Mononuclear cell (primary cell): ENCODE results near the gene CBR1. TPM values are rescaled to one million over a fixed set of nuclear protein-coding genes. Genes with fewer than 3 reads are reported as not detected.
"Not testable (repeated sequence)": the region's sequence is repeated elsewhere in the genome, so short reads cannot be mapped to it uniquely, and the experiment has no call there.

Source experiments
- H3K27me3 ChIP-seq: 2 replicates; pipeline ENCODE4 v1.6.0; 2011; ENCODE audit warnings: low read length, control low read depth; ENCODE audit not compliant: insufficient read depth
- H3K4me1 ChIP-seq: 2 replicates; pipeline ENCODE4 v1.5.1; 2011; ENCODE audit warnings: mild to moderate bottlenecking, low read length, control low read depth; ENCODE audit not compliant: insufficient read depth
- H3K4me3 ChIP-seq: 2 replicates; pipeline ENCODE4 v1.5.1; 2011; ENCODE audit warnings: mild to moderate bottlenecking, low read length, moderate library complexity
- H3K9me3 ChIP-seq: 2 replicates; pipeline ENCODE4 v1.5.1; 2011; ENCODE audit warnings: low read depth, mild to moderate bottlenecking, control low read depth, low read length
- total RNA-seq: library from RNA; depleted of rRNA; stranded (reverse); fragments of >200 nt; gene quantifications from one replicate; pipeline ENCODE4 v1.2.3, GENCODE V29; 2012

CBR1 gene
- total RNA-seq, 1 donor, result 6.4 TPM

DNA sequence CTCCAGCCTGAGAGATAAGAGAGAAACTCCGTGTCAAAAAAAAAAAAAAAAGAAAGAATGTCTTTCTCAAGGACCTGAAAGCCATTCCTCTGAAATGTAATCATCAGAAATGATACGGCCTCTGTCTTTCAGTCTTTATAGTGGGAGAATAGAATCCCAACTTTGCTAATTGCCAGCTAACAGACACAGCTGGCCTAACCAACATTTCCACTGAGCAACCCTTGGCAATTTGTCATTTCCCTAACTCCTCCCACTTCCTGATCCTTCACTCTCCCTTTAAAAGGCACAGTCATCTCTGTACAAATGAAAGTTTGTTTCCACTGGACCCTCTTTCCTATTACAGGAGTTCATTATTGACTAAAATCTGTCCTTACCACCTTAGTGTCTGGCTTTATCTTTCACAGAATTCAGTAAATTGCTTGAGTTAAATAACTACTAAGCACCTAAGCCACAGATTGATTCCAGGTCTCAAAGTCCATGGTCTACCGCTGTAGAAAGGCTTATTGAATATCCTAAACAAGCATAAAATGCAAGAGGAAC is 4.3 kb upstream of the CBR1 start:
- H3K27me3 ChIP-seq, result no peaks in the 10 kb centered on the region
- H3K9me3 ChIP-seq, result no peaks in the 10 kb centered on the region
- H3K4me1 ChIP-seq, result peaks cover 24% of the 10 kb centered on the region
- no peak overlapping the region for H3K4me3 ChIP-seq

DNA sequence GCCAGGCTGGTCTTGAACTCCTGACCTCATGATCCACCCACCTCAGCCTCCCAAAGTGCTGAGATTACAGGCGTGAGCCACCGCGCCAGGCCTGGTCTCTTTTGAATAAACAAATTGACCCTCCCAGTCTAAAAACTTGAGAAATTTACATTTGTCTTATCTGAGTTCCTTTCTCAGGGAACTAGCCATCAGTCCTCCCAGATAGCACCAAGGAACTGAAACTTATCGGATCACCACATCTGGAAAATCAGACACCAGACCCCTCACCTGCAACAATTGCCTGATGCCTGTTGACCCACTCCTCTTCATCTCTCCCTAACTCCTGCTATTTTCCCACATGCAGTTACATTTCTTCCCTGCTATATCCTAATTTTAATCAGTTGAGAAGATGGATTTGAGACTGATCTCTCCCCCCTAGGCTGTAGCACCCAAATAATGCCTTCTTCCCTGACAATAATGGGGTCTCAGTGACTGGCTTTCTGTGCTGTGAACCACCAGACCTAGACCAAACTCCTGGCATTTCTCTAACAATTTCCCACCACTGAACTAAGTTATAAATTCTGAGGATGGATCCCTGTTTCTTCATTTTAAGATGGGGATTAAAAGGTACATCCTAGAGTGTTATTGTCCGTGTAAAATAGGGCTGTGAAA is 951 bp upstream of the CBR1 start:
- Histone ChIP-seq H3K27me3 (no peaks in the 10 kb centered on the region), H3K9me3 (no peaks in the 10 kb centered on the region), H3K4me3 (no peak overlapping the region), H3K4me1 (peaks cover 26% of the 10 kb centered on the region)

DNA sequence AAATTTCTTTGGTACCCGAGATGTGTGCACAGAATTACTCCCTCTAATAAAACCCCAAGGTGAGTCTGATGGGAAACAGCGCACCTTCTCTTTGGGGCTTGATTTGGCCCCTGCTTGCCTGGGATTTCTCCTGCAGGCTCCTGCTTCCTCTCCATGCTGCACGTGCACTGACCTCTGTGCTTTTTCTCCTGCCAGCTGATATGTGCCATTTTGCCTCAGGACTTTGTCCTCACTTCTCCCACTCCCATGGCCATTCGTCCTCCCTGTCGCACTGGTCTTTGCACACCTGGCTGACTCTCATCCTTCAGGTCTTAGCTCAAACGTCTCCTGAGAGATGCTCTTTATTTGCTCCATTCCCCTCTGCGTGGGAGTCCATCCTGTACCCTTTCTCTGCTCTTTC is 1.2 kb downstream of the CBR1 start:
- H3K4me1 ChIP-seq, result peaks cover 20% of the 10 kb centered on the region
- no peaks in the 10 kb centered on the region for H3K9me3 ChIP-seq
- H3K27me3 ChIP-seq, result no peaks in the 10 kb centered on the region
- H3K4me3 ChIP-seq, result no peak overlapping the region

DNA sequence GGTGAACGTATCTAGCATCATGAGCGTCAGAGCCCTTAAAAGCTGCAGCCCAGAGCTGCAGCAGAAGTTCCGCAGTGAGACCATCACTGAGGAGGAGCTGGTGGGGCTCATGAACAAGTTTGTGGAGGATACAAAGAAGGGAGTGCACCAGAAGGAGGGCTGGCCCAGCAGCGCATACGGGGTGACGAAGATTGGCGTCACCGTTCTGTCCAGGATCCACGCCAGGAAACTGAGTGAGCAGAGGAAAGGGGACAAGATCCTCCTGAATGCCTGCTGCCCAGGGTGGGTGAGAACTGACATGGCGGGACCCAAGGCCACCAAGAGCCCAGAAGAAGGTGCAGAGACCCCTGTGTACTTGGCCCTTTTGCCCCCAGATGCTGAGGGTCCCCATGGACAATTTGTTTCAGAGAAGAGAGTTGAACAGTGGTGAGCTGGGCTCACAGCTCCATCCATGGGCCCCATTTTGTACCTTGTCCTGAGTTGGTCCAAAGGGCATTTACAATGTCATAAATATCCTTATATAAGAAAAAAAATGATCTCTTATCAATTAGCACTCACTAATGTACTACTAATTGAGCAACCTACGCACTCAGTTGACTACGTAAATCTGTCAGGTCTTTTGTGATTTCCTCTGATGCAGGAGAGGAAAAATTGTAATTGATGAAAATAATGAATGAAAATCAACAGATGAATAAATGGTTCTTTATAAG is 2.8 kb downstream of the CBR1 start:
- no peaks in the 10 kb centered on the region for H3K9me3 ChIP-seq

DNA sequence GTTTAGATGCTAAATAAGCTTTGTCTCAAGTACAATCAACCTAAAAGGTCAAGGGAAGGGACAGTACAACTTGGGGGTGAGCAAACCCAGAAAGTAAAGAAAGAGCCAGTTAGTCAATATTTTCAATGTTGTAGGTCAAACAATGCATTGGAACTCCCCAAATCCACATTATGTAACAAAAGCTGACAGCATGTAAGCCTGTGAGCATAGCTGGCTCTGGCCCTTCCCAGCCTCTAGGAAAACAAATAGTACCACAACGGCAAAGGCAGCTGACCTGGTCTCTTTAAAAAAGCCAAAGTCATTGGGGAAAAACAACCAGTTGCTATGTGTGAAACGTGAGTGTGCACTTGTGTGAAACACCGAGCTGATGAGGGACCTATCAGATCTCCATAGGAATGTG is 3.4 kb downstream of the CBR1 start:
- Histone ChIP-seq H3K9me3 (no peaks in the 10 kb centered on the region), H3K27me3 (no peaks in the 10 kb centered on the region), H3K4me1 (peaks cover 38% of the 10 kb centered on the region), H3K4me3 (no peak overlapping the region)

More for the DNA sequence above, 2.8 kb downstream of the CBR1 start:
- no peaks in the 10 kb centered on the region for H3K27me3 ChIP-seq
- H3K4me3 ChIP-seq, result no peak overlapping the region
- peaks cover 32% of the 10 kb centered on the region for H3K4me1 ChIP-seq

DNA sequence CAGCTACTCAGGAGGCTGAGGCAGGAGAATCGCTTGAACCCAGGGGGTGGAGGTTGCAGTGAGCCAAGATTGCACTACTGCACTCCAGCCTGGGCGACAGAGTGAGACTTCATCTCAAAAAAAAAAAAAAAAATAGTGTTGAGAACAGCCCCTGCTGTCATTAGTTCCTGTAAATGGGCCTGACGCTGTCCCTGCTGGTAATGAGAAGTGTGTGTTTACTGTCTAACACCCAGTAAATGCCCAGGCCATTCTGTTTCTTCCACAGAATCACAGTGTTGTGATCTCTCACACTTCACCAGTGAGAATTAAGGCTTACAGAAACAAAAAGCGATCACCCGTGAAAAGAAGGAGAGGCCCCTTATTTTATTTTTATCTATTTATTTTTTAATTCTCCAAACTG is 4.1 kb downstream of the CBR1 start:
- H3K27me3 ChIP-seq, H3K4me3 ChIP-seq, H3K9me3 ChIP-seq: not testable (repeated sequence)
- H3K4me1 ChIP-seq, result peaks cover 45% of the 10 kb centered on the region

DNA sequence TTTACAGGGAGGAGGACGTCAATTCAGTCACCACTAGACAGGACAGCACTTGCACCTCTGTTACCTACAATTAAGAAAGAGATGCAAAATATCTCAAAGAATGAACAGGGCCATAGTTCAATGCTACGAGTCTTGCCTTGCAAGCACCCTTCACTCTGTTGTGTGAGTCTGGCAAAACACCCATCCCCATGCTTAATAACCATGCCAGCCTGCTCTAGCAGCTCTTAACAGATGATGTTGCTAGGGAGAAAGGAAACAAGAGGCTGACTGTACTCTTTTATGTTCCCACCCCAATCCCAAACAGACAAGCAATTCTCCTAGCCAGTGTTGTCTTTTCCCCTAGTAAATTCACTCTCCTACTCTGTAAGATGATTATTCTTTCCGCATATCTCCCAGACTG is 5.3 kb downstream of the CBR1 start:
- Histone ChIP-seq H3K4me1 (peaks cover 45% of the 10 kb centered on the region), H3K27me3 (no peaks in the 10 kb centered on the region), H3K9me3 (no peaks in the 10 kb centered on the region), H3K4me3 (no peak overlapping the region)

DNA sequence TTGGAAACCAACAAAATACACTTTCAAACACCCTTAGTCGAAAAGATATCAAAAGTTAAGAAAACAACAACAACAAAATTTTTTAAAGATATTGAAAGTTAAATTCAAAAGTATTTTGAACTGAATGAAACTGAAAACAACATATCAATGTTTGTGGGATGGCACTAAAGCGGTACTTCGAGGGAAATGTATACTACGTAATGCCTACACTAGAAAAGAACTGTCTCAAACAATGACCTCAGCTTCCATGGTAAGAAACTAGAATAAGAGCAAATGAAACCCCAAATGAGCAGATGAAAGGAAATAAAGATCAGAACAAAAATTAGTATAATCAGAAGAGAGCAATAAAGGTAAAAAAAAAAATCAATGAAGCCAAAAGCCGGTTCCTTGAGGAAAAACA is 6.1 kb downstream of the CBR1 start:
- Histone ChIP-seq H3K9me3 (no peaks in the 10 kb centered on the region), H3K4me1 (peaks cover 37% of the 10 kb centered on the region), H3K4me3 (no peak overlapping the region), H3K27me3 (no peaks in the 10 kb centered on the region)

DNA sequence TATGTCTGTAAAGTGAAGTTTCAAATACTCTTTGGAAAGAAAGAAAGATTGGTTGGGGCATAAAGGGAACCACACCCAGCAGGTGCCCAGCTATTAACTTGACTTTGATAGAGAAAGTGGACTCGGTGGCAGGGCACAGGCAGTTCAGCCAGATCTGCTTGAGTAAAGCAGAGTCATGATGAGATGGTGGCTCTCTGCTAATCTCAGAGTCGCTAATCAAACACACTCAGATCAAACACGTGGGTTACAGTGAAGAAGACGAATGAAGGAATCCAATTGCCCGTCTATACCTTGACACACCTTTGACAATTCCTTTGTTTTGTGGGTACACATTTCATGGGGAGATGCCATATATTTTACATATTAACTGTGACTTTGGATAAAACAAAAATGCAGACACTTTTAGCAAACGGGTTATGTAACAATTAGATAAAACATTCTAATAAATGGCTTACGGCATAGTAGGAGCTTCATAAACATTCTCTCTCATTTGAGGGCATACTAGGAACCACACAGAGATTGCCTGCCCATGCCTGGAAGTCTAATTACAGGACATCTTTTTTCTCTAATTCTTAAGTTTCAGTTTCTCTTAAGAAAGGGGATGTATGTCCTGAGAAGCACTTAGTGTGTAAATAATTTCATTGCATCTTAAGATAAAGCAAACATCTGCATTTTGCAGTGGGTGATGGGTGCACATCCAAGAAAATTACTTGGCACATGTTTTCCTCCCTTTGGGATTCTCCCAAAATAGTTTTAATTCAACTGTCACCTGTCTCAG is 7.2 kb downstream of the CBR1 start:
- Histone ChIP-seq H3K4me1 (peaks cover 33% of the 10 kb centered on the region), H3K9me3 (no peaks in the 10 kb centered on the region), H3K4me3 (no peak overlapping the region), H3K27me3 (no peaks in the 10 kb centered on the region)

DNA sequence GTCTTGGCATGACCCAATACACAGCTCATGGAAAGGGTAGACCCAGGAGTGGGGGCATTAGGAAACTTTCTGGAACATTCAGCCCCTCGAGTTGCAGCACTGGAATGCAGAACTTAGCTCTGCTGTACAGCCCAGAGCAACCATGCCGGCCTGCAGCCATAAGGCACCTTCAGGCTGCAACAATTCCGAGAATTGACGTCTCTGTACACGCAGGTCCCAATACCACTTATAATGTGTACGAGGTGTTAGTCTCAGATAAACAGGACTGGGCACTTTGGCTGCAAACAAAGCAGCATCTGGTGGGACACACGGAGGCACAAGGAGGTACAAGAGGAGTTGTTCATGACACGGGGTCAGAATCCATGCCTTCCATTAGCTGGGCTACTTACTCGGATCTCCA is 7.9 kb downstream of the CBR1 start:
- Histone ChIP-seq H3K4me1 (peaks cover 33% of the 10 kb centered on the region), H3K9me3 (no peaks in the 10 kb centered on the region), H3K4me3 (no peak overlapping the region), H3K27me3 (no peaks in the 10 kb centered on the region)

DNA sequence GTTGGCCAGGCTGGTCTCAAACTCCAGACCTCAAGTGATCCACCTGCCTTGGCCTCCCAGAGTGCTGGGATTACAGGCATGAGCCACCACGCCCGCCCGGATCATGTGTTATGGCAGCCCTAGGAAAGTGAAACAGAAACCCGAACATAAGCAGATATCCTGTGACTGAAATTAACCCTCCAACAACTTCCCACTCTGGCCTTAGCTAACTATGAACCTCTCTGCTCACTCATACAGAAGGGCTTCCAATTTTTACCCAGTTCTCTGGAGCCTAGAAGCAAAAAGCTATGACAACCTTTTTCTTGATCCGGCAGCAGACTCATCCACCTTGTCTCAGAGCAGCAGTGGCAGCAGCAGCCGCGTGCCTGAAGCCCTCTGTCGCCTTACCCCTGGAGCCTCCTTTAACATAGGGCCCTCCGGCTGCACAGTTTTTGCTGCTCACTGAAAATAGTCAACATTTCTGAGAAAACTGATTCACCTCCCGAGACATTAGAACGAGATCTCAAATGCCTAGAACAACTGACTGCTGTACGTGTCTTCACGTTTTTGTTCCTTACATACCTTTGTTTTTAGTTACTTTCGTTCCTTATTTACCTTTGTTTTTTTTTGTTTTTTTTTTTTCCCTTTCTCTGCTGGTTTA is 9.3 kb downstream of the CBR1 start:
- H3K4me3 ChIP-seq, result no peak overlapping the region

DNA sequence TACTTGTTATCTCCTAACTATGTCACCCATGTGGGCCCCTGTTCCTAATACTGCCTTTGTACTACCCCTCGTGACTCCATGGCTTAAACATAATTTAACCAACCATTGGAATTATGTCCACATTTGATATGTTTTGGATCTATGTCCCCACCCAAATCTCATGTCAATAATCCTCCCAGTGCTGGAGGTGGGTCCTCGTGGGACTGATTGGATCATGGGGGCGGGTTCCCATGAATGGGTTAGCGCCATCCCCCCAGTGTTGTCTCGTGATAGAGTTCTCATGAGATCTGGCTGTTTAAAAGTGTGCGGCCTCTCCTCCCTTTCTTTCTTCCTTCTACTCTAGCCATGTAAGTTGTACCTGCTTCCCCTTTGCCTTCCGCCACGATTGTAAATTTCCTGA is 9.8 kb downstream of the CBR1 start:
- Histone ChIP-seq H3K9me3 (no peaks in the 10 kb centered on the region), H3K4me3 (no peak overlapping the region), H3K27me3 (no peaks in the 10 kb centered on the region), H3K4me1 (peaks cover 33% of the 10 kb centered on the region)

More for the DNA sequence above, 9.3 kb downstream of the CBR1 start:
- H3K9me3 ChIP-seq, result no peaks in the 10 kb centered on the region
- H3K27me3 ChIP-seq, result no peaks in the 10 kb centered on the region
- H3K4me1 ChIP-seq, result peaks cover 33% of the 10 kb centered on the region

DNA sequence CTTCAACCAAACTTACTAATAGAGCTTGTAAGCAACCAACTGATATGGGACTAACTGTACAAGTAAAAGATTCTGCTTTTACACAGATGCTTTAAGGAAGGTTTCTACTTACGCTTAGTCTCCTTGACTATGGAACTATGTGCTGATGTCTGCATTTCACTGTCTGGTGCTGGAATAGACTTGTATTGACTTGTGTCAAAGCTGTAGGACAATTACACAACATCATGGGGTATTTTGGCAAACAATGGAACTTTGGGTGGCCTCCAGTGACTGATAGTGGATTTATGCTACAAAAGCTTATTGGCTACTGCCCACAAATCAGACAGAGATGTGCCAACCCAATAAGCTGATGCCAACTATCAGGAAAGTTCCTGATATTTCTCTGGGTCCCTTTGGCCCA is 10.6 kb downstream of the CBR1 start:
- no peak overlapping the region for H3K4me3 ChIP-seq
- H3K4me1 ChIP-seq, result peaks cover 33% of the 10 kb centered on the region
- H3K9me3 ChIP-seq, result no peaks in the 10 kb centered on the region
- no peaks in the 10 kb centered on the region for H3K27me3 ChIP-seq

DNA sequence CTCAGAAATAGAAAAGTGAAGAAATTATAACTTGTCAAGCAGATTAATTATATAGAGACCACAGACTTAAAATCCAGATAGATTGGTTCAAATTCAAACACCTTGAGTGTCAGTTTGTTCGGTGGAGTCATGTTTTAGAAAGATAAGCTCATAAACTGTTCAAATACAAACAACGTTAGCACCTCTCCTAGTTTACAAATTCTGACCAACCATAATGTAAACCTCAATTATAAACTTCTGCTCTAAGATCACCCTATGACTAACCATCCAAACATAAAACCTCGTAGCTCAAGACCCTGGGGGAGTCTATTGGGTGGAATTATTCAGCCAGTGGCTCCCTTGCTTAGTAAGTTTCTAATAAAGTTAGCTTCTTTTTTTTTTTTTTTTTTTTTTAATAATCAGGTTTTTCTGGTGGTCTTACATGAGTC is 12.4 kb downstream of the CBR1 start:
- Histone ChIP-seq H3K27me3 (no peaks in the 10 kb centered on the region), H3K9me3 (no peaks in the 10 kb centered on the region), H3K4me3 (no peak overlapping the region), H3K4me1 (peaks cover 24% of the 10 kb centered on the region)
